GM19099 (cell line): Measurements from ENCODE around the gene LSP1.

Source experiments
- POLR2A ChIP-seq: IDR thresholded peaks from 3 replicates; pipeline ENCODE4 v1.6.1; 2011; ENCODE audit warnings: low read depth; ENCODE audit not compliant: insufficient read length; ENCODE audit errors: extremely low read depth

LSP1 gene

GRCh38 chr11:1881442-1882264, 28.8 kb downstream of the LSP1 start:
- TF ChIP-seq POLR2A, result no peak

- no peak for TF ChIP-seq POLR2A
Measured at GRCh38 chr11:1882265-1883238, 29.7 kb downstream of the LSP1 start.

GRCh38 chr11:1883346-1884302, 30.7 kb downstream of the LSP1 start:
- TF ChIP-seq POLR2A, result no peak

GRCh38 chr11:1884303-1884700, 31.4 kb downstream of the LSP1 start:
- TF ChIP-seq POLR2A, result no peak

GRCh38 chr11:1887451-1888346, 34.8 kb downstream of the LSP1 start:
- TF ChIP-seq POLR2A, result no peak

- TF ChIP-seq POLR2A, result no peak
Measured at GRCh38 chr11:1888347-1888753, 35.5 kb downstream of the LSP1 start.

- no peak for TF ChIP-seq POLR2A
Measured at GRCh38 chr11:1888811-1889210, 35.9 kb downstream of the LSP1 start.

- TF ChIP-seq POLR2A, result no peak
Measured at GRCh38 chr11:1889224-1889930, 36.5 kb downstream of the LSP1 start.

GRCh38 chr11:1889941-1890855, 37.3 kb downstream of the LSP1 start:
- TF ChIP-seq POLR2A, result no peak

- TF ChIP-seq POLR2A, result no peak
Measured at GRCh38 chr11:1890856-1891830, 38.3 kb downstream of the LSP1 start.

GRCh38 chr11:1891831-1892115, 38.9 kb downstream of the LSP1 start, which contains the start of gene PRR33:
TSS of gene PRR33 (minus strand) at chr11:1891895. CDS start at chr11:1890584, 1,311 bp downstream.
- no peak for TF ChIP-seq POLR2A
